A549 (cell line): Measurements from ENCODE around the gene KRTAP10-8. TPM values are rescaled to one million over a fixed set of nuclear protein-coding genes. Genes with fewer than 3 reads are reported as not detected.

ENCODE experiments used
- ATAC-seq, 2 experiments: fragments of 200-7000 bp in 1 of 2; fragments of >200 bp in 1 of 2; cut with Nextera tagmentation in 1 of 2; cut with Tn5 transposase in 1 of 2; 3 replicates each; pipeline versions ENCODE4 v1.8.0 to v1.9.1; 2018 to 2020; ENCODE audit warnings: mild to moderate bottlenecking in 1 of 2, moderate library complexity in 1 of 2
- CTCF ChIA-PET: fragments of 300-600 bp; sonication (Branson Sonifier 250); formaldehyde crosslinking; extraction: SDS; loops from one replicate; lab custom pipeline; 2021; ENCODE audit warnings: antibody characterized with exemption, inconsistent platforms; lab: Yijun Ruan, JAX
- POLR2A ChIA-PET: fragments of 350-600 bp; formaldehyde crosslinking; extraction: SDS; loops from one replicate; lab custom pipeline; 2021; ENCODE audit warnings: antibody characterized with exemption, inconsistent platforms; lab: Yijun Ruan, JAX
- DNase-seq, 2 experiments: peaks; one replicate each; pipeline versions ENCODE4 v3.0.0 to v3.0.0-alpha.2; 2011 to 2016; ENCODE audit warnings: low read depth in 1 of 2, low spot score in 1 of 2
- FAIRE-seq: peaks from 2 replicates; lab custom pipeline; 2011; peaks lifted over from hg19 to GRCh38; lab: Jason Lieb, UNC
- H3K27ac ChIP-seq, 2 experiments: fragments of >200 bp; sonication (Bioruptor Twin); formaldehyde crosslinking; 3 replicates each; pipeline ENCODE4 v1.5.1; 2016 to 2017
- H3K4me1 ChIP-seq: fragments of >200 bp; sonication (Bioruptor Twin); formaldehyde crosslinking; 3 replicates; pipeline ENCODE4 v1.6.1; 2016
- H3K4me2 ChIP-seq: fragments of >200 bp; sonication (Bioruptor Twin); formaldehyde crosslinking; 3 replicates; pipeline ENCODE4 v1.6.1; 2016
- H3K4me3 ChIP-seq: fragments of >200 bp; sonication (Bioruptor Twin); formaldehyde crosslinking; 3 replicates; pipeline ENCODE4 v1.5.1; 2016
- H3K9me3 ChIP-seq: fragments of >200 bp; sonication (Bioruptor Twin); formaldehyde crosslinking; 3 replicates; pipeline ENCODE4 v1.6.1; 2016
- ATOH8 ChIP-seq: fragments of 250-450 bp; sonication (Bioruptor Pico); IDR thresholded peaks from 2 replicates; pipeline ENCODE4 v1.5.0; 2020; ENCODE audit warnings: low read depth, mild to moderate bottlenecking, moderate library complexity
- CBX2 ChIP-seq: fragments of 200-600 bp; sonication (generic); IDR thresholded peaks from 2 replicates; pipeline ENCODE4 v1.6.1; 2016; ENCODE audit warnings: low read depth, mild to moderate bottlenecking, borderline replicate concordance
- CBX8 ChIP-seq: fragments of 200-600 bp; sonication (generic); IDR thresholded peaks from 2 replicates; pipeline ENCODE4 v1.6.1; 2016
- CHD2 ChIP-seq: fragments of 150-350 bp; IDR thresholded peaks from 2 replicates; pipeline ENCODE4 v1.6.1; 2014; ENCODE audit warnings: low read length; ENCODE audit not compliant: partially characterized antibody
- E2F6 ChIP-seq: IDR thresholded peaks from 2 replicates; pipeline ENCODE4 v1.6.1; 2012; ENCODE audit warnings: low read depth, borderline replicate concordance
- EHMT2 ChIP-seq: fragments of 200-600 bp; sonication (generic); IDR thresholded peaks from 2 replicates; pipeline ENCODE4 v1.6.1; 2016; ENCODE audit warnings: antibody characterized with exemption, low read depth, mild to moderate bottlenecking, moderate library complexity
- EP300 ChIP-seq, 2 experiments: fragments of >200 bp; sonication (Bioruptor Twin); formaldehyde crosslinking; IDR thresholded peaks; 2 replicates in 1 of 2; 3 replicates in 1 of 2; pipeline ENCODE4 v1.6.1; 2016 to 2017
- FOXS1 ChIP-seq: fragments of 250-450 bp; sonication (Bioruptor Pico); IDR thresholded peaks from 2 replicates; pipeline ENCODE4 v1.5.0; 2020; ENCODE audit warnings: mild to moderate bottlenecking, moderate library complexity
- GATA3 ChIP-seq: IDR thresholded peaks from 2 replicates; pipeline ENCODE4 v1.6.1; 2012; ENCODE audit warnings: borderline replicate concordance
- HDAC2 ChIP-seq: fragments of 200-600 bp; sonication (generic); IDR thresholded peaks from 2 replicates; pipeline ENCODE4 v1.6.1; 2016
- HOXA7 ChIP-seq: fragments of 250-450 bp; sonication (Bioruptor Pico); IDR thresholded peaks from 2 replicates; pipeline ENCODE4 v1.5.0; 2020; ENCODE audit warnings: mild to moderate bottlenecking, moderate library complexity
- JUN ChIP-seq, 2 experiments: fragments of >200 bp; sonication (Bioruptor Twin); formaldehyde crosslinking; IDR thresholded peaks; 2 replicates in 1 of 2; 3 replicates in 1 of 2; pipeline ENCODE4 v1.6.1; 2016 to 2017
- JUNB ChIP-seq: fragments of >200 bp; sonication (Bioruptor Twin); formaldehyde crosslinking; IDR thresholded peaks from 2 replicates; pipeline ENCODE4 v1.6.1; 2016
- KDM1A ChIP-seq: fragments of 200-600 bp; sonication (generic); IDR thresholded peaks from 2 replicates; pipeline ENCODE4 v1.6.1; 2016; ENCODE audit warnings: low read depth, mild to moderate bottlenecking
- NFE2L2 ChIP-seq: fragments of 150-350 bp; conservative IDR thresholded peaks from 2 replicates; pipeline ENCODE4 v1.6.1; 2014; ENCODE audit warnings: low read length
- NR3C1 ChIP-seq: fragments of >200 bp; sonication (Bioruptor Twin); formaldehyde crosslinking; IDR thresholded peaks from 3 replicates; pipeline ENCODE4 v1.6.1; 2017
- PHF8 ChIP-seq: fragments of 200-600 bp; sonication (generic); IDR thresholded peaks from 2 replicates; pipeline ENCODE4 v1.6.1; 2016; ENCODE audit warnings: low read depth, mild to moderate bottlenecking, antibody characterized with exemption, moderate library complexity, borderline replicate concordance
- POLR2AphosphoS2 ChIP-seq: conservative IDR thresholded peaks from 2 replicates; pipeline ENCODE4 v1.6.1; 2012; ENCODE audit warnings: low read length, improper control_type of control experiment, inconsistent platforms
- RAD21 ChIP-seq, 2 experiments: fragments of >200 bp in 1 of 2; sonication (Bioruptor Twin) in 1 of 2; formaldehyde crosslinking in 1 of 2; IDR thresholded peaks in 1 of 2; conservative IDR thresholded peaks in 1 of 2; 2 replicates in 1 of 2; 3 replicates in 1 of 2; pipeline ENCODE4 v1.6.1; 2012 to 2018; ENCODE audit warnings: inconsistent platforms in 1 of 2
- RFX5 ChIP-seq: fragments of 450-650 bp; IDR thresholded peaks from 2 replicates; pipeline ENCODE4 v1.7.1; 2014; ENCODE audit warnings: antibody characterized with exemption, mild to moderate bottlenecking, moderate library complexity
- RNF2 ChIP-seq: fragments of 200-600 bp; sonication (generic); IDR thresholded peaks from 2 replicates; pipeline ENCODE4 v1.6.1; 2016; ENCODE audit warnings: low read depth, mild to moderate bottlenecking, antibody characterized with exemption, moderate library complexity, borderline replicate concordance
- SMC3 ChIP-seq: fragments of >200 bp; sonication (Bioruptor Twin); formaldehyde crosslinking; IDR thresholded peaks from 3 replicates; pipeline ENCODE4 v1.6.1; 2018; ENCODE audit warnings: inconsistent platforms
- SREBF2 ChIP-seq: fragments of 450-650 bp; IDR thresholded peaks from 2 replicates; pipeline ENCODE4 v1.6.1; 2014; ENCODE audit warnings: mild to moderate bottlenecking, moderate library complexity
- TFCP2L1 ChIP-seq: fragments of 250-450 bp; sonication (Bioruptor Pico); IDR thresholded peaks from 2 replicates; pipeline ENCODE4 v1.5.0; 2021; ENCODE audit warnings: mild to moderate bottlenecking
- TP53 ChIP-seq: fragments of 250-450 bp; sonication (Bioruptor Pico); IDR thresholded peaks from 2 replicates; pipeline ENCODE4 v1.5.0; 2021; ENCODE audit warnings: mild to moderate bottlenecking, moderate library complexity
- ZFP36 ChIP-seq: fragments of 450-650 bp; IDR thresholded peaks from 2 replicates; pipeline ENCODE4 v1.6.1; 2014; ENCODE audit warnings: borderline replicate concordance; ENCODE audit not compliant: partially characterized antibody
- ZSCAN20 ChIP-seq: fragments of 250-450 bp; sonication (Bioruptor Pico); IDR thresholded peaks from 2 replicates; pipeline ENCODE4 v1.8.0; 2022; ENCODE audit warnings: mild to moderate bottlenecking, moderate library complexity
- WGBS: methylation state at CpG from one replicate; pipeline ENCODE4 v1.1.6; 2017; ENCODE audit errors: missing lambda C conversion rate; 5-methylcytosine and 5-hydroxymethylcytosine counted together
- polyA plus RNA-seq, 4 experiments: library from polyadenylated mRNA; depleted of rRNA in 3 of 4; stranded (reverse); fragments of >200 nt; fragmentation: RNase III in 1 of 4; extraction: RNeasy Plus Mini Kit Qiagen cat#74134 plus additional on column Dnase treatment in 1 of 4; gene quantifications; 2 replicates in 3 of 4; 3 replicates in 1 of 4; pipeline ENCODE4 v1.2.3, GENCODE V29; 2011 to 2017
- TF ChIP-seq, protein P1 (sequence below): fragments of 150-350 bp; IDR thresholded peaks from 2 replicates; pipeline ENCODE4 v1.6.1; 2014; ENCODE audit warnings: low read depth, mild to moderate bottlenecking, low read length

KRTAP10-8 gene
- polyA plus RNA-seq, 2 of the 4 experiments (the other 2 are of a cell fraction), result not detected

DNA sequence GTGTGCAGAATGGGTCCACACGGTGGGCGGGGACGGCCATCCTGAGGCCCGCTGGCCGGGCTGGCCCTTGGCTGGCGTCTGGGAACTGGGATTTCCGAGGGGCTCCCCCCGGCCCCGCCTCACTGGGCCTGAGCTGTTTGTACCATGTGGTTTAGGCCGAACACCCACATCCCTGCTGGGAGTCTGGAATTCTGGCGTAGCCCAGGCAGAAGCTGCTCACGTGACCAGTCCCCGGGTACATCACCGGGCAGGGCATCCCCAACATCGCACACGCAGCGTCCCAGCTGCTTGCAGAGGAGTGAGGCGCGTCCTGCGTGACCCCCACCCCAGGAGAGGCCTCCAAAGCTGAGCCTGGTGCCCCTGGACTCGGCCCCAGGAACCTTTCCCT is 9.4 kb upstream of the KRTAP10-8 start:
- DNase-seq (no peak), ATAC-seq (no peak), FAIRE-seq (no peak)
- 60% methylated on average over 1 of the region's 21 CpGs for WGBS
- Histone ChIP-seq H3K4me2 (no peak overlapping the region), H3K4me3 (no peak overlapping the region), H3K27ac (no peak overlapping the region), H3K4me1 (no peaks in the 10 kb centered on the region), H3K9me3 (no peaks in the 10 kb centered on the region)
- ChIA-PET POLR2A (no interaction called here), CTCF (no interaction called here)
- TF ChIP-seq PHF8 (no peak), ZFP36 (no peak), NFE2L2 (no peak), GATA3 (no peak), HOXA7 (no peak), CBX2 (no peak), FOXS1 (CRISPR knock-in tag) (no peak), E2F6 (no peak), EHMT2 (no peak), POLR2AphosphoS2 (no peak), ATOH8 (CRISPR knock-in tag) (no peak), JUN (IDR thresholded peaks at IDR 0.05) (no peak), CHD2 (no peak), JUNB (no peak), TP53 (CRISPR knock-in tag) (no peak)
- TF ChIP-seq, protein P1, sequence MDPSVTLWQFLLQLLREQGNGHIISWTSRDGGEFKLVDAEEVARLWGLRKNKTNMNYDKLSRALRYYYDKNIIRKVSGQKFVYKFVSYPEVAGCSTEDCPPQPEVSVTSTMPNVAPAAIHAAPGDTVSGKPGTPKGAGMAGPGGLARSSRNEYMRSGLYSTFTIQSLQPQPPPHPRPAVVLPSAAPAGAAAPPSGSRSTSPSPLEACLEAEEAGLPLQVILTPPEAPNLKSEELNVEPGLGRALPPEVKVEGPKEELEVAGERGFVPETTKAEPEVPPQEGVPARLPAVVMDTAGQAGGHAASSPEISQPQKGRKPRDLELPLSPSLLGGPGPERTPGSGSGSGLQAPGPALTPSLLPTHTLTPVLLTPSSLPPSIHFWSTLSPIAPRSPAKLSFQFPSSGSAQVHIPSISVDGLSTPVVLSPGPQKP, result no peak

DNA sequence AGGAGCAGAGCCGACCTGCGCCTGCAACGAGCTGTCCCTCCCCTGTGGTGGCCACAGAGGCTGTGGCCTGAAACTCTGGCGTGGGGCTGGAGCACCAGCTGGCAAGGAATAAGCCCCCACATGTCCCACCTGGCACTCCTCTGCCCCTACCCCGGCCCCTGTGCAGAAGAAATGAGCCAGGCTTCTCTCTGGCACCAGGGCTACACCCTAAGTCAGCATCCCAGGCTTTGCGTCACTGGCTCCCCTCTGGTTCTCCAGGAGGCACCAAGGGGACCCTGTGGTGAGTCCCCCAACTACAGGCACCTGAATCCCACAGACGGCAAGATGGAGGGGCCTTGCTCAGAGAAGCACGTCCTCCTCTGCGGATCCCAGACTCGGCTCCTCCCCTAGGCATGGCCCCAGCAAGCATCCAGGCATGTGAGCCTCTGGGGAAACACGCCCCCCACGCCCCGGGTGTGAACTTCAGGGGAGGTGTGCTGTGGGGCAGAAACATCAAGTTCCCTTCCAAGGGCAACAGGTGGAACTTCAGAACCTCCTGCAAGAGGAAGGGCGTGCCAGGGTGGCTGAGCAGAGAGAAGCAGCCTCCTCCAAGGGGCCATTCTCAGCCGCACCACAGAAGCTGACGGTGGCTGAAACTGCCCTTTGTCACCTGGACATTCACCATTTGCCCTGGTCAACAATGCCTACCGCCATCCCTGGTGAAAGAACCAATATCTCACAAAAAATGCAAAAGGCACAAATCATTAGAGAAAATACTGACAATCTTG is 8.6 kb upstream of the KRTAP10-8 start:
- 18% methylated on average over 10 of the region's 17 CpGs for WGBS
- Histone ChIP-seq H3K9me3 (no peaks in the 10 kb centered on the region), H3K4me3 (no peak overlapping the region), H3K4me2 (no peak overlapping the region), H3K27ac (no peak overlapping the region), H3K4me1 (no peaks in the 10 kb centered on the region)
- TF ChIP-seq NR3C1 (no peak), EP300 (IDR thresholded peaks at IDR 0.05) (no peak), RAD21 (conservative IDR thresholded peaks at IDR 0.05 in 1 of 2, IDR thresholded peaks at IDR 0.05 in 1 of 2) (no peak), TFCP2L1 (CRISPR knock-in tag) (no peak), GATA3 (no peak), ZSCAN20 (CRISPR knock-in tag) (no peak), EHMT2 (no peak), RFX5 (no peak), HDAC2 (no peak), CBX8 (no peak), KDM1A (no peak), SREBF2 (no peak), RNF2 (no peak), SMC3 (no peak)
- POLR2A ChIA-PET, result no interaction called here
- DNase-seq (no peak), ATAC-seq (no peak), FAIRE-seq (no peak)
- CTCF ChIA-PET, result no interaction called here
